OCI-LY3 (cell line): ENCODE measurements around the gene ELMO1.

Experiments used
- EZH2phosphoT487 ChIP-seq: fragments of 200-600 bp; shearing (Covaris generic); IDR thresholded peaks from 2 replicates; pipeline ENCODE4 v1.6.1; 2018; ENCODE audit warnings: antibody characterized with exemption, mixed run types, low read depth
- TF ChIP-seq, protein P1 (sequence below): fragments of 200-600, 300-600 bp; sonication (generic); IDR thresholded peaks from 2 replicates; pipeline ENCODE4 v1.5.1; 2014; ENCODE audit warnings: antibody characterized with exemption, low read length, low read depth

DNA sequence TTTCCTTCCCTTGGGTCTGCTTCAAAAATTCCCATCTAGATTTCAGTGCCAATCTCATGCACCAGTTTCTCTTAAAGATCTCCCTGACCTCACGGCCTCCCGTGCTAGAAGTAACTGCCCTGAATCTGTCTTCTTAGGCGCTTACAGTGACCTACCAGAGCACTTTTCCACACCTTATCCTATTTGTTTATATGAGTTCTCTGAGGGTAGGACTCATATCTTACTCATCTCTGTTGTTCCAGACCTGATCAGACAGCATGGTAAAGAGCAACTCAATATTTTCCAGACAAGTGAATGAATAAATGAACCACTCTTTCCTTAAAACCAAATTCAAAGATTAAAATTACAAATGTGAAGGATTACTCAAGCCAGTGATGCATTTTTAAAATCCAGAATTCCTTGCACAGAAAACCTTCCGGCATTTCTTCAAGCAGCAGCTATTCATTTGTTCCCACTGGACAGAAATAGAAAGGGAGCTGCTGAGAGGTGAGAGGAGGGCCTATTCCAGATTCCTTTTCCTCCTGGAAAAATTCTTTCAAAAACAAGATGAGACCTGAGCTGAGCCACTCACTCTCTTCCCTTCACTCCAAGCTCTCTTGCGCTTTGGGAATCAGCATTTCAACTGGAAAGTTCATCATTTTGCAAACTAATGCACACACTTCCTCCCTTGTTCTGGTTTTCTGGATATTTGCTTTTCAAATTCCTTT, 94.6 kb downstream of the ELMO1 start:
- TF ChIP-seq, protein P1, sequence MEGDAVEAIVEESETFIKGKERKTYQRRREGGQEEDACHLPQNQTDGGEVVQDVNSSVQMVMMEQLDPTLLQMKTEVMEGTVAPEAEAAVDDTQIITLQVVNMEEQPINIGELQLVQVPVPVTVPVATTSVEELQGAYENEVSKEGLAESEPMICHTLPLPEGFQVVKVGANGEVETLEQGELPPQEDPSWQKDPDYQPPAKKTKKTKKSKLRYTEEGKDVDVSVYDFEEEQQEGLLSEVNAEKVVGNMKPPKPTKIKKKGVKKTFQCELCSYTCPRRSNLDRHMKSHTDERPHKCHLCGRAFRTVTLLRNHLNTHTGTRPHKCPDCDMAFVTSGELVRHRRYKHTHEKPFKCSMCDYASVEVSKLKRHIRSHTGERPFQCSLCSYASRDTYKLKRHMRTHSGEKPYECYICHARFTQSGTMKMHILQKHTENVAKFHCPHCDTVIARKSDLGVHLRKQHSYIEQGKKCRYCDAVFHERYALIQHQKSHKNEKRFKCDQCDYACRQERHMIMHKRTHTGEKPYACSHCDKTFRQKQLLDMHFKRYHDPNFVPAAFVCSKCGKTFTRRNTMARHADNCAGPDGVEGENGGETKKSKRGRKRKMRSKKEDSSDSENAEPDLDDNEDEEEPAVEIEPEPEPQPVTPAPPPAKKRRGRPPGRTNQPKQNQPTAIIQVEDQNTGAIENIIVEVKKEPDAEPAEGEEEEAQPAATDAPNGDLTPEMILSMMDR, result no peak
- no peak for TF ChIP-seq EZH2phosphoT487
